Muscle of back (tissue), 11 donors: Measurements from ENCODE around the gene MYD88. TPM values are rescaled to one million over a fixed set of nuclear protein-coding genes. Genes with fewer than 3 reads are reported as not detected.
A peak's percentile ranks its signal among the peaks of the same experiment; 100 is the strongest.

Source experiments
- DNase-seq, 3 donors: peaks; one replicate each; pipeline versions ENCODE4 v3.0.0 to v3.0.0-alpha.2; 2013
- polyA plus RNA-seq, 10 donors: library from polyadenylated mRNA; unstranded; fragments of 120-200 nt; gene quantifications; one replicate each; pipeline ENCODE4 v1.2.1, GENCODE V29; 2013; ENCODE audit not compliant: insufficient read length in 10 of 10

Gene MYD88
- polyA plus RNA-seq, 10 donors: 17.2 to 26.7 (median 20.7) TPM

DNA sequence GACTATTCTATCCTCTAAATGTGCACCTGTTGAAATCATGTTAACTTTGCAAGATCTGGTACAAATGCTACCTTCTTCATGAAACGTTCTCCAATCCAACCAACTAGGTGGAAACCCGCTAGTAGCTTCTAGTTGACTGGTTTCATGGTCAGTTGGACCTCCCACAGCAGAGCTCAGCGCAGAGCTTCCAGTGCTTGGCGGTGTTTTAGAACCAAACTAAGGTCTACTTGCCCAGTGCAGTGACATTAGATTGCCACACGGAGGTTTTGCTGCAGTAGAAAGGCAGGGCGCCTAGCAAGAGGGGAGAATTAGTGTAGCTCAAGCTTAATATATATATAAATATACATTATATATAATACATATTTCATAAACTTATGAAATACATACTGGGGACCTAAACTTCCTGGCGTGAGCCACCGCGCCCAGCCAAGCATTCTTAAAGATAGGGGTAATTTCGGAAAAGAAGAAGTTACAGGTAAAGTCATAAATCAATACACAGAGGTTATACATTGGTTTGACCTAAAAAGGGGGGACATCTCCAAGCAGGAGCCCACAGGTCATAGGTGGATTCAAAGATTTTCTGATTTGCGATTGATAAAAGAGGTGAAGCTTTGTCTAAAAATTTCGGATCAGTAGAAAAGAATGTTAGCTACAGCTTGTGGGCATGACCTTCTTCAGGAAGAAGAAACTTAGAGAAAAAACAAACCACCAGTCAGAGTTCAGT, 24.8 kb downstream of the MYD88 start:
- no peak for DNase-seq

- no peak for DNase-seq
These were observed 25.6 kb downstream of the MYD88 start for GRCh38 chr3:38163841-38164642.

DNA sequence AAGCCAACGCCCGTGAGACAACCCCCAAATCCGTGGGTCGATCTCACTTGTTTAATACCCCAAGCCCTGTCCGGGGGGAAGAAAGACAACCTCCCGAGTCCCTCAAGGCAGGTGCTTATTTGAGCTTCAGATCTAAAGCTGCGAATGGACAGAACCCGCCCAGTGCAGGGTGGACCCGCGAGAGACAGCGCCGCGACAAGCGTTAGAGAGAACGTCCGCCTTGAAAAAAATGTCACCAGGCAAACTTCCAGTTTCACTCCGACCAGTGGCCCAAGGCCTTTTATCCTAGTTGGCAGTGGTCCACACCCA, 26.1 kb downstream of the MYD88 start:
- no peak for DNase-seq

GRCh38 chr3:38164952-38165721, 26.7 kb downstream of the MYD88 start, which contains the start of gene OXSR1:
Gene OXSR1, plus strand, starts transcription at chr3:38165537. Its CDS starts 340 bp downstream, at chr3:38165877.
- DNase-seq: peak; percentile 99 to 100 (median 100)

DNA sequence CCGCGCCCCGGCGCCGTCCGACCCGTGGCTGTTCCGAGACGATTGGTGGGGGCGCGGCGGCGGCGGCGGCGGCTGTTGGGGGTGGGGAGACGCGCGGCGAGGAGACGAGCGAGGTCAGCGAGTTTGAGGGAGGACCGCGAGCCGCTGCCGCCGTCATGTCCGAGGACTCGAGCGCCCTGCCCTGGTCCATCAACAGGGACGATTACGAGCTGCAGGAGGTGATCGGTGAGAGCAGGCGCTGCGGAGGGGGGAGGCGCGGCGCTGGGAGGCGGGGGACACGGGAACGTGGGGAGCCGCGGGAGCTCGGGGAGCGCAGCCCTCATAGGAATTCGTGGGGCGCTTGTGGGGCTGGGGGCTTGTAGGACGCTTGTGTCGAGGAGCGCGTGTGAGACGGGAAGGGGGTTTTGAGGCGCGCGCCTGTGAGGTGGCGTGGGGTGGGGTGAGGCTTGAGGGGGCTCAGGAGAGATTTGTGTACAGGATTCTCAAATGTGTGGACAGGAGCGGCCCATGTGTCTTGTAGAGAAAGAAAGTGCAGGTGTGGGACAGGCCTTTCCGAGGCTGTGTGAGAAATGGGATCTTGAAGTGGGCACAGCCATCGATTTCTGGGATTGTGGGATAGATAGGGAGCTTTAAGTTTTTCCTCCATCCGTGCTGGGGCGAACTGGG, 27.4 kb downstream of the MYD88 start:
- DNase-seq: no peak

DNA sequence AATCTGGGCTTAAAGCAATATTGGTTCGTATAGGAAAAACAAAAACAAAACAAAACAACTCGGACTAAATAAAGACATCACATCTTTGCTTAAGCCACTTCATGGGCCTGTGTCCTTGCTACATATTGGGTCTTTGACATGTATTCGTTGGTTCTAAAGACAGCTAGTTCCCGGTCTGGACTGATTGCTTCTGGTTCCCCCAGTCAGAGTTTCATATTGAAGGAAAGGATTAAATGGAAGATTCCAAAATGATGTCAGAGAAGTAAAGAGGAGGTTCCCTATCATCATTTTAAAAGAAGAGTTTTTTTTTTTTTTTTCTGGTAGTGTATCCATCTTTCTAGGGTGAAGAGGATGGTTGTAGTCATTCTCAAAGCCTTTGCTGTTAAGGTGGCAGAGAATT, 29.1 kb downstream of the MYD88 start:
- no peak for DNase-seq

GRCh38 chr3:38168151-38169026, 29.9 kb downstream of the MYD88 start:
- peak in 1 of 3 donors; percentile 39 for DNase-seq

DNA sequence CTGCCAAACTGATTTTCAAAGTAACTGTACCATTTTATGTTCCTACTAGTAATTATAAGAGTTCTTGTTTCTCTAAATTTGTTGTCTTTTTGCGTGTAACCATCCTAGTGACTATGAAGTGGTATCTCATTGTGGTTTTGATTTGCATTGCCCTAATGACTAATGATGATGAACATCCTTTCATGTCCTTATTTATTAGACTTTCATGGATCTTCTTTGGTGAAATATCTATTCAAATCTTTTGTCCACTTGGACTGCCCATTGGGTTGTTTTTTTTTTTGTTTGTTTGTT, 30.5 kb downstream of the MYD88 start:
- no peak for DNase-seq

GRCh38 chr3:38170722-38171121, 32.3 kb downstream of the MYD88 start:
- no peak for DNase-seq

- DNase-seq: no peak
These were observed 33.2 kb downstream of the MYD88 start for GRCh38 chr3:38171622-38172021.

DNA sequence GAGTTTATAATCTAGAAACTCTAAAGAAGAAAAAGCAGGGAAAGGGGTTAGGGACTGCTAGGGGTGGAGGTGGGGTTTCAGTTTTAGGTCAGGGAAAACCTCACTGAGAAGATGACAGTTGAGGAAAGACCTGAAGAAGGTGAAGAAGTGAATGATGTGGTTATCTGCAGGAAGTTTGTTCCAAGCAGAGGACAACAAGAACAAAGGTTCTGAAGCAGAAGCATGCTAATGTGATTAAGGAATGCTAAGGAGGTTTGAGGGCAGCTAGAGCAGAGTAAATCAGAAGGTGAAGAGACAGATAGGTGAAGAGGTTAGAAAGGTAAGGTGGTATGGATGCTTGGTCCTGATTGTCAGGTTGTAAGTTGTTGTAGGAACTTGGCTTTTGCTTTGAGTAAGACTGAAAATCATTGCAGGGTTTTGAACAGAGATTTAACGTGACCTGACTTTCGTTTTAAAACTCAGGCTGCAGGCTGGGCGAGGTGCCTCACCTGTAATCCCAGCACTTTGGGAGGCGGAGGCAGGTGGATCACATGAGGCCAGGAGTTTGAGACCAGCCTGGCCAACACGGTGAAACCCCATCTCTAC, 35.5 kb downstream of the MYD88 start:
- DNase-seq: no peak

GRCh38 chr3:38177181-38177580, 38.7 kb downstream of the MYD88 start:
- DNase-seq: peak in 1 of 3 donors; percentile 9

GRCh38 chr3:38186781-38187180, 48.3 kb downstream of the MYD88 start:
- DNase-seq: no peak

- no peak for DNase-seq
These were observed 52.0 kb downstream of the MYD88 start for GRCh38 chr3:38190481-38190881.

Other genes with a start within 250 kb of the MYD88 start
- gene VILL, start 147.9 kb upstream of the MYD88 start, polyA plus RNA-seq: 1 to 10 TPM; 3.5 to 8.1 (median 5.2) TPM
- 10 to 100 TPM in 9 of 10 donors, 1 to 10 TPM in 1; 9.2 to 14.3 (median 12.6) TPM for gene PLCD1, start 109.0 kb upstream of the MYD88 start, polyA plus RNA-seq
- gene DLEC1, start 99.5 kb upstream of the MYD88 start, polyA plus RNA-seq: 1 to 10 TPM in 1 of 10 donors, under 1 TPM in 9; 0.22 to 1.2 (median 0.40) TPM
- 10 to 100 TPM; 27.6 to 37.4 (median 30.3) TPM for gene ACAA1, start 1.5 kb upstream of the MYD88 start, polyA plus RNA-seq
- gene OXSR1, start 26.9 kb downstream of the MYD88 start, polyA plus RNA-seq: 10 to 100 TPM; 30.5 to 43.4 (median 34.6) TPM
- under 1 TPM in 7 of 10 donors, not detected in 3; 0.08 to 0.26 (median 0.18) TPM for gene SLC22A13, start 127.2 kb downstream of the MYD88 start, polyA plus RNA-seq
- gene SLC22A14, start 143.6 kb downstream of the MYD88 start, polyA plus RNA-seq: under 1 TPM in 9 of 10 donors, not detected in 1; 0.11 to 0.28 (median 0.17) TPM
- 1 to 10 TPM; 2.5 to 5.3 (median 3.3) TPM for gene XYLB, start 208.1 kb downstream of the MYD88 start, polyA plus RNA-seq